ENCODE results near the gene MYO7A. TPM values are rescaled to one million over a fixed set of nuclear protein-coding genes. Genes with fewer than 3 reads are reported as not detected.
A peak's percentile ranks its signal among the peaks of the same experiment; 100 is the strongest.

MYO7A gene
- total RNA-seq, 1 donor = under 0.01 TPM

DNA sequence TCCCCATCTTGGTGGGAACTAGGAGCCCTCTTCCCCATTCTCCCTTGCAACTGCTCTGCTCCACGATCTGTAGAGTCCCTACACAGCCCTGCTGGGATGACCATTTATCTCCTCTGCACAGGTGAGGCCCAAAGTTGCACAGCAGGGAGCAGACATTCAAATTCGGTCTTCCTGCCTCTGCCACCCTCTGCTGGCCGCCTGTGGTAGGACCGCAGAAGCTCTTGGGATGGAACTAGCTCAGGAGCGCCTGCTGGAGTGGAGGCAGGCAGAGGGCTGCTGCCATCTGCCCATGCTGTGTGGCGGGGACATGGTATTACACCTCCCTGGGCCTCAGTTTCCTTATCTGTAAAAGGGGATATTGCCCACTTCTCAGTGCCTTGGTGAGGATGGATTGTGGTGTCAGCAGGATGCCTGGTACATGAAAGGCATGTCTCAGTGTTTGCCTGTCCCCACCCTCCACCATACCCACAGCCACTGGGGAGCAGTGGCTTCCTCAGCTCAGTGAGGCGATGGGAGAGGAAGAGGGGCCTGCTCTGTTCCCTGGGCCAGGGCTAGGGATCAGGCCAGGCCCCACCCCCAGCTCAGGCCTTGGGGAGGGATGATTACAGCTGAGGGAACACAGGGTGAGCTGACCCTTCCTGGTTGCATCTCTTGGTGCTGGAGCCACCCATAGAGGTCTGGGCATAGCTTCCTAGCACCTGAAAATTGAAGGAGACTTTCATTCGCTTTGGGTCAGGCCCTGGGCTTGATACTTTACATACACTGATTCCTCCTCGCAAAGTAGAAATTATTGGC, 36.7 kb upstream of the MYO7A start:
- no peak overlapping the region for H2AFZ ChIP-seq (ENCODE audit: low read length)
- no peak overlapping the region for H3K27ac ChIP-seq (ENCODE audit: low read depth, low read length)
- no peak overlapping the region for H3K4me3 ChIP-seq (ENCODE audit: insufficient read depth, low read length)
- no peaks in the 10 kb centered on the region for H3K27me3 ChIP-seq (ENCODE audit: insufficient read depth, low read length)
- H3K79me2 ChIP-seq (ENCODE audit: insufficient read depth, low read length) = no peaks in the 10 kb centered on the region
- DNase-seq (ENCODE audit: insufficient read length, low spot score, missing footprints) = peak; percentile 99
- peaks cover 3% of the 10 kb centered on the region for H3K36me3 ChIP-seq (ENCODE audit: insufficient read depth, low read length)
- peaks cover 14% of the 10 kb centered on the region for H4K20me1 ChIP-seq (ENCODE audit: insufficient read depth, low read length)
- TF ChIP-seq, protein P1, sequence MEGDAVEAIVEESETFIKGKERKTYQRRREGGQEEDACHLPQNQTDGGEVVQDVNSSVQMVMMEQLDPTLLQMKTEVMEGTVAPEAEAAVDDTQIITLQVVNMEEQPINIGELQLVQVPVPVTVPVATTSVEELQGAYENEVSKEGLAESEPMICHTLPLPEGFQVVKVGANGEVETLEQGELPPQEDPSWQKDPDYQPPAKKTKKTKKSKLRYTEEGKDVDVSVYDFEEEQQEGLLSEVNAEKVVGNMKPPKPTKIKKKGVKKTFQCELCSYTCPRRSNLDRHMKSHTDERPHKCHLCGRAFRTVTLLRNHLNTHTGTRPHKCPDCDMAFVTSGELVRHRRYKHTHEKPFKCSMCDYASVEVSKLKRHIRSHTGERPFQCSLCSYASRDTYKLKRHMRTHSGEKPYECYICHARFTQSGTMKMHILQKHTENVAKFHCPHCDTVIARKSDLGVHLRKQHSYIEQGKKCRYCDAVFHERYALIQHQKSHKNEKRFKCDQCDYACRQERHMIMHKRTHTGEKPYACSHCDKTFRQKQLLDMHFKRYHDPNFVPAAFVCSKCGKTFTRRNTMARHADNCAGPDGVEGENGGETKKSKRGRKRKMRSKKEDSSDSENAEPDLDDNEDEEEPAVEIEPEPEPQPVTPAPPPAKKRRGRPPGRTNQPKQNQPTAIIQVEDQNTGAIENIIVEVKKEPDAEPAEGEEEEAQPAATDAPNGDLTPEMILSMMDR (IDR thresholded peaks at IDR 0.05; ENCODE audit: extremely low read depth, low read depth, low read length) = peak; percentile 95
- no peaks in the 10 kb centered on the region for H3K9me3 ChIP-seq (ENCODE audit: low read depth, low read length)
- no peaks in the 10 kb centered on the region for H3K4me1 ChIP-seq (ENCODE audit: insufficient read depth, low read length)
- no peak overlapping the region for H3K4me2 ChIP-seq (ENCODE audit: insufficient read depth, low read length)

DNA sequence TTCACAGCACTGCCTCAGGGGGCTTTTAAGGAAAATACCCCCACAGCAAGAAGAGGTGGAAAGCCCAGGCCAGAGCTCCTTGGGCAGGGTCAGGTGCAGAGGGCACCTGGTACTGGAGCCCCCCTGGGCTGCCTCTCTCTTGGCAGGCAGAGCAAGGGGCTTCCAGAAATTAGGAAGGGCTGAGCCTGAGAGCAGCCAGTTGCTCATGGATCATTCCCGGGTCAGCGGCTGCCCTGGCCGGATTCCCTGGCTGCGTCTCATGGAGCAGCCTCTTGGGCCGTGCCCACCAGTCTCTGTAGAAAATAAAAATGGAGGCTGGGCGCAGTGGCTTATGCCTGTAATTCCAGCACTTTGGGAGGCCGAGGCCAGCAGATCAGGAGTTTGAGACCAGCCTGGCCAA, 35.7 kb upstream of the MYO7A start:
- H3K4me3 ChIP-seq (ENCODE audit: insufficient read depth, low read length) = no peak overlapping the region
- no peaks in the 10 kb centered on the region for H3K9me3 ChIP-seq (ENCODE audit: low read depth, low read length)
- H2AFZ ChIP-seq (ENCODE audit: low read length) = no peak overlapping the region
- H3K79me2 ChIP-seq (ENCODE audit: insufficient read depth, low read length) = no peaks in the 10 kb centered on the region
- TF ChIP-seq, protein P1 (IDR thresholded peaks at IDR 0.05; ENCODE audit: extremely low read depth, low read depth, low read length) = no peak
- peaks cover 3% of the 10 kb centered on the region for H3K36me3 ChIP-seq (ENCODE audit: insufficient read depth, low read length)
- H3K27me3 ChIP-seq (ENCODE audit: insufficient read depth, low read length) = no peaks in the 10 kb centered on the region
- H3K27ac ChIP-seq (ENCODE audit: low read depth, low read length) = no peak overlapping the region
- H4K20me1 ChIP-seq (ENCODE audit: insufficient read depth, low read length) = peaks cover 14% of the 10 kb centered on the region
- no peak overlapping the region for H3K4me2 ChIP-seq (ENCODE audit: insufficient read depth, low read length)
- H3K4me1 ChIP-seq (ENCODE audit: insufficient read depth, low read length) = no peaks in the 10 kb centered on the region
- DNase-seq (ENCODE audit: insufficient read length, low spot score, missing footprints) = peak; percentile 46

DNA sequence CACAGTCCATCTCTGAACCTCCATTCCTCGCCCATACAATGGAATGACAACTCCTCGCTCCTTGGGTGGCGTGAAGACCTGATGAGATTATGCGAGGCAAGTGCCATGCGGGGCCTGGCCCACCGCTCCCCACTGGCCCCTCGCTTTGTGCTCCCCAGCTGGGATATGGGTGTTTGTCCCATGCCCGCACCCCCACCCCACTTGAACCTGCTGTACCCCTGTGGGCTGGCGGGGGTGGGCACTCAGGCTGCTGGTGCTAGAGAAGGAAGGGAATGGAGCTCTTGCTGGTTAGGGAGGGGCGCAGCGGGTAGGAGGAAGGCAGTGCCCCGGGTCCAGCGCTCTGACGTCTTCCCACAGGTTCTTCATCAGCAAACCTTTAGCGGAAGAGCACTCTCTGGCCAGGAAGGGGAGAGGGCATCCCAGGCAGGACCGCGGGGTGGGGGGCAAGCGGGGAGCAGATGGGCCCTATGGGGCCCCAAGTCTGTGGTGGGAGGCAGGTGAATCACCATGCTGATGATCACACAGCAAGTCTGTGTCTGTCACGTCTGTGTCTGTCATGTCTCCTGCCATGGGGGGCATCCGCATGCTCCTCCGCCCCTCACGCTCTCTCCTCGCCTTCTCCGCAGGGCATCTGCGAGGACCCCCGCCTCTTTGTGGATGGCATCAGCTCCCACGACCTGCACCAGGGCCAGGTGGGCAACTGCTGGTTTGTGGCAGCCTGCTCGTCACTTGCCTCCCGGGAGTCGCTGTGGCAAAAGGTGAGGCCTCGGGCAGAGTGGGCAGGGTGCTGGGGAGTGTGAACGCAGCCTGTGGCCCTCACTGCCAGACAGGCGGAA, 34.8 kb upstream of the MYO7A start:
- Histone ChIP-seq H3K4me3 (ENCODE audit: insufficient read depth, low read length) (no peak overlapping the region), H3K36me3 (ENCODE audit: insufficient read depth, low read length) (peaks cover 3% of the 10 kb centered on the region), H3K4me1 (ENCODE audit: insufficient read depth, low read length) (no peaks in the 10 kb centered on the region), H3K79me2 (ENCODE audit: insufficient read depth, low read length) (no peaks in the 10 kb centered on the region), H2AFZ (ENCODE audit: low read length) (no peak overlapping the region), H4K20me1 (ENCODE audit: insufficient read depth, low read length) (peaks cover 14% of the 10 kb centered on the region), H3K27ac (ENCODE audit: low read depth, low read length) (no peak overlapping the region), H3K27me3 (ENCODE audit: insufficient read depth, low read length) (no peaks in the 10 kb centered on the region), H3K9me3 (ENCODE audit: low read depth, low read length) (no peaks in the 10 kb centered on the region), H3K4me2 (ENCODE audit: insufficient read depth, low read length) (no peak overlapping the region)
- DNase-seq (ENCODE audit: insufficient read length, low spot score, missing footprints) = peak; percentile 47
- TF ChIP-seq, protein P1 (IDR thresholded peaks at IDR 0.05; ENCODE audit: extremely low read depth, low read depth, low read length) = no peak
